Ovary (tissue), 9 donors: ENCODE measurements around the gene SUCLA2. TPM values are rescaled to one million over a fixed set of nuclear protein-coding genes. Genes with fewer than 3 reads are reported as not detected.

Source experiments
- DNase-seq, 5 donors: peaks; one replicate each; pipeline ENCODE4 v3.0.0-alpha.2; 2019 to 2020
- H3K27ac ChIP-seq, 2 donors: fragments of 200-600 bp; one replicate each; pipeline versions ENCODE4 v1.5.1 to v1.8.0; 2019 to 2022
- H3K27me3 ChIP-seq: fragments of 200-600 bp; one replicate; pipeline ENCODE4 v1.8.0; 2022
- H3K36me3 ChIP-seq: fragments of 200-600 bp; sonication (generic); one replicate; pipeline ENCODE4 v1.5.1; 2019
- H3K4me1 ChIP-seq: one replicate; pipeline ENCODE4 v1.8.1; 2013; ENCODE audit warnings: mild to moderate bottlenecking, moderate library complexity; ENCODE audit not compliant: insufficient read depth
- H3K4me3 ChIP-seq: fragments of 200-600 bp; sonication (generic); one replicate; pipeline ENCODE4 v1.5.1; 2017
- H3K9me3 ChIP-seq, 2 donors: fragments of 200-600 bp in 1 of 2; sonication (generic) in 1 of 2; one replicate each; pipeline versions ENCODE4 v1.5.1 to v1.8.1; 2013 to 2019; ENCODE audit warnings: mild to moderate bottlenecking in 1 of 2, moderate library complexity in 1 of 2
- CTCF ChIP-seq, 3 donors: fragments of 450-650 bp in 2 of 3; fragments of 200-600 bp in 1 of 3; IDR thresholded peaks; one replicate each; pipeline versions ENCODE4 v1.5.1 to v1.8.0; 2016 to 2022; ENCODE audit warnings: antibody characterized with exemption in 3 of 3, mild to moderate bottlenecking in 1 of 3
- EP300 ChIP-seq: sonication (generic); formaldehyde crosslinking; IDR thresholded peaks from one replicate; pipeline ENCODE4 v1.6.1; 2017; ENCODE audit warnings: antibody characterized with exemption
- POLR2A ChIP-seq: fragments of 450-650 bp; IDR thresholded peaks from one replicate; pipeline ENCODE4 v1.6.1; 2017; ENCODE audit warnings: antibody characterized with exemption, mild to moderate bottlenecking, moderate library complexity
- WGBS, 3 donors: extraction: QIAGEN DNeasy Blood & Tissue Kit in 1 of 3; methylation state at CpG; one replicate each; pipeline versions ENCODE4 v1.1.5 to v1.1.7; 2013 to 2017; 5-methylcytosine and 5-hydroxymethylcytosine counted together
- intact Hi-C, 4 donors: fragments of 100-400 bp; cut with DNase I; formaldehyde crosslinking; loops; one replicate each; pipeline versions ENCODE4 v1.11.0 to v1.15.1; 2022 to 2023
- polyA plus RNA-seq, 2 donors: library from polyadenylated mRNA; stranded (reverse); fragments of 200-250 nt in 1 of 2; fragments of 350-450 nt in 1 of 2; fragmentation: Illumina TruSeq in 1 of 2; extraction: RNeasy Lipid Tissue Mini Kit (QIAGEN cat#74804) in 1 of 2; gene quantifications; one replicate each; pipeline ENCODE4 v1.2.3, GENCODE V29; 2013 to 2014
- total RNA-seq, 7 donors: library from RNA; depleted of rRNA in 2 of 7; stranded (reverse); fragments of >200 nt in 2 of 7; fragmentation: NEBNext Ultra II Directional in 3 of 7; extraction: Animal tissue kit (Norgen Biotek cat#: 25700) in 3 of 7; gene quantifications; one replicate each; pipeline versions ENCODE4 v1.1.0 to v1.2.4, GENCODE V29; 2016 to 2023
- donor health status: DM: no; HTN: no; CAD: no; lungs with moderate emphysema.
- donor health status: DM: no; HTN: no; CAD: no.
- donor health status: Bipolar disorder and iron deficiency.
- donor health status: DM: yes; HTN: yes; CAD: no.
- donor health status: DM: no; HTN: no; CAD: no.
- donor health status: DM: yes; HTN: yes; CAD: no.

The SUCLA2 gene
- total and polyA plus RNA-seq, 9 donors, result 26.3 to 43.8 (median 35.3) TPM

DNA sequence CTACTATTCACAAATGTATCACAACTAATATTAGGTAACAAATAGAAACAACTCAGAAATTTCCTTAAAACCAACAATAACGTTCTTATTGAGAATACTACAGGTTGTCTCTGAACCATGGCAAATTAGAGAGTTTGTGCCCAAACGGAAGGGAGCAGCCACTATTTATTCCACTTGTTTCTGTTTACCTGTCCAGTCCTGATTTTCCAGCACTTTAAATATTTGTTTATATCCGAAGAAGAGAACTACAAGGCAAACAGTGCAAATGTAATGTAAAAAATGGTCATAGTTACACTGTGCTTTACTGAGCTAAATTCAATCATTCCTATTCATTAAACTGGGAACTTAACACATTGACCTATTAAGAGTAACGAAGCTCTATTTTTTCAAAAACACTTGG is 9.2 kb downstream of the SUCLA2 start:
- Histone ChIP-seq H3K4me3 (no peak overlapping the region), H3K9me3 (no peaks in the 10 kb centered on the region), H3K4me1 (no peaks in the 10 kb centered on the region), H3K27me3 (no peaks in the 10 kb centered on the region), H3K27ac (no peak overlapping the region), H3K36me3 (no peaks in the 10 kb centered on the region)
- 90 to 95% (median 90%) methylated on average over 4 of the region's 4 CpGs for WGBS, 3 donors
- intact Hi-C loops, result no loop called here
- DNase-seq, result no peak
- TF ChIP-seq EP300 (no peak), CTCF (IDR thresholded peaks at IDR 0.05) (no peak), POLR2A (no peak)

DNA sequence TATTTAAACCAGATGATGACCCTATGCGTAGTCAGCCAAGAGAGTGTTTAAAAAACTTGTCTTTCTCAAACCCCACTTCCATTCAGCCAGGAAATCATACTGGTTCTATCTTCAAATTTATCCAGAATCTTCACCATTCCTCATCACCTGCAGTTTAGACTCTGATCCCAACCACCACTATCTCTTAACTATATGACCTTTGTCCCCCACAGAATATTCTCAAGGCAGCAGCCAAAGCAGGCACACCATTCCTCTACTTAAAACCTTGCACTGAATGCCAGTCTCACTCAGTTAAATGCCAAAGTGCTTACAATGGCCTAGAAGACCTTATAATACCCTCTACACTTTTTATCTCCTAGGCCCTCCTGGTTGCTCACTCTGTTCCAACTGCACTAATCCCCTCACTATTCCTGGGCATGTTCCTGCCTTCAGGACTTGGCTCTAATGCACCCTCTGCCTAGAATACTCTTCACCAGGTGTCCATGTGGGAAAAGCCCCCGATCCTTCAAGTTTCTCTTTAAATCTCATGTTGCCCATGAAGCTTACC is 10.1 kb downstream of the SUCLA2 start:
- no peaks in the 10 kb centered on the region for H3K9me3 ChIP-seq
- WGBS, 3 donors, result 95 to 98% (median 96%) methylated on average over 2 of the region's 2 CpGs
- intact Hi-C loops, result no loop called here

GRCh38 chr13:47990427-47990826 is 10.6 kb downstream of the SUCLA2 start:
- TF ChIP-seq EP300, result no peak
- no peak for TF ChIP-seq POLR2A
- TF ChIP-seq CTCF (IDR thresholded peaks at IDR 0.05), result no peak
- H3K9me3 ChIP-seq, result no peaks in the 10 kb centered on the region
- H3K4me1 ChIP-seq, result no peaks in the 10 kb centered on the region
- 90 to 100% (median 97%) methylated on average over 1 of the region's 1 CpG for WGBS, 3 donors
- H3K27me3 ChIP-seq, result no peaks in the 10 kb centered on the region
- no peak overlapping the region for H3K4me3 ChIP-seq
- no peak for DNase-seq
- no peak overlapping the region for H3K27ac ChIP-seq
- no peaks in the 10 kb centered on the region for H3K36me3 ChIP-seq
- intact Hi-C loops, result no loop called here

More for the DNA sequence above, 10.1 kb downstream of the SUCLA2 start:
- no peak for TF ChIP-seq POLR2A
- no peak for TF ChIP-seq CTCF (IDR thresholded peaks at IDR 0.05)
- TF ChIP-seq EP300, result no peak
- H3K4me3 ChIP-seq, result no peak overlapping the region
- H3K27ac ChIP-seq, result no peak overlapping the region
- H3K4me1 ChIP-seq, result no peaks in the 10 kb centered on the region
- H3K36me3 ChIP-seq, result no peaks in the 10 kb centered on the region
- no peaks in the 10 kb centered on the region for H3K27me3 ChIP-seq
- DNase-seq, result no peak

GRCh38 chr13:47983070-47983469 is 18.0 kb downstream of the SUCLA2 start:
- H3K27ac ChIP-seq, result no peak overlapping the region
- intact Hi-C loops, result no loop called here

More at GRCh38 chr13:47983070-47983469, 18.0 kb downstream of the SUCLA2 start:
- Histone ChIP-seq H3K4me1 (no peaks in the 10 kb centered on the region), H3K4me3 (no peak overlapping the region), H3K36me3 (no peaks in the 10 kb centered on the region), H3K27me3 (no peaks in the 10 kb centered on the region), H3K9me3 (no peaks in the 10 kb centered on the region)
- no peak for TF ChIP-seq POLR2A
- TF ChIP-seq EP300, result no peak
- TF ChIP-seq CTCF (IDR thresholded peaks at IDR 0.05), result no peak
- 94 to 96% (median 95%) methylated on average over 2 of the region's 2 CpGs for WGBS, 3 donors
- no peak for DNase-seq
